ENCODE results near the gene PRRC2B.
A peak's percentile ranks its signal among the peaks of the same experiment; 100 is the strongest.

PRRC2B gene

GRCh38 chr9:131529597-131530545, 136.0 kb downstream of the PRRC2B start:
- H3K9me3 ChIP-seq (ENCODE audit: insufficient read depth, low read depth, low read length), result no peaks in the 10 kb centered on the region
- WGBS, result 68% methylated on average over 24 of the region's 24 CpGs
- H3K9ac ChIP-seq (ENCODE audit: low read depth, low read length), result peak overlapping the region; percentile 71
- no peak overlapping the region for H3K27ac ChIP-seq (ENCODE audit: low read depth, low read length)
- no peaks in the 10 kb centered on the region; the same call in 1 of the 2 replicates for H3K4me1 ChIP-seq (ENCODE audit: insufficient read depth, low read length)
- H3K27me3 ChIP-seq (ENCODE audit: insufficient read depth, low read length), result no peaks in the 10 kb centered on the region
- H3K4me3 ChIP-seq (ENCODE audit: low read length), result peak overlapping the region; percentile 75
- H3K36me3 ChIP-seq (ENCODE audit: insufficient read depth, low read length), result peaks cover 51% of the 10 kb centered on the region

- Histone ChIP-seq H3K9me3 (ENCODE audit: insufficient read depth, low read depth, low read length) (no peaks in the 10 kb centered on the region), H3K4me3 (ENCODE audit: low read length) (peak overlapping the region; percentile 75), H3K4me1 (ENCODE audit: insufficient read depth, low read length) (no peaks in the 10 kb centered on the region; the same call in 1 of the 2 replicates), H3K36me3 (ENCODE audit: insufficient read depth, low read length) (peaks cover 45% of the 10 kb centered on the region), H3K27me3 (ENCODE audit: insufficient read depth, low read length) (no peaks in the 10 kb centered on the region), H3K27ac (ENCODE audit: low read depth, low read length) (no peak overlapping the region), H3K9ac (ENCODE audit: low read depth, low read length) (peak overlapping the region; percentile 71)
- WGBS, result 2% methylated on average over 29 of the region's 29 CpGs
Observed at GRCh38 chr9:131530546-131530919, 136.6 kb downstream of the PRRC2B start.

- Histone ChIP-seq H3K27ac (ENCODE audit: low read depth, low read length) (no peak within 1 kb of the TSS), H3K9ac (ENCODE audit: low read depth, low read length) (peak within 1 kb of the TSS; percentile 71), H3K4me1 (ENCODE audit: insufficient read depth, low read length) (no peaks in the 10 kb centered on the region; the same call in 1 of the 2 replicates), H3K4me3 (ENCODE audit: low read length) (peak within 1 kb of the TSS; percentile 75), H3K27me3 (ENCODE audit: insufficient read depth, low read length) (no peaks in the 10 kb centered on the region), H3K9me3 (ENCODE audit: insufficient read depth, low read depth, low read length) (no peaks in the 10 kb centered on the region), H3K36me3 (ENCODE audit: insufficient read depth, low read length) (peaks cover 38% of the 10 kb centered on the region)
- WGBS, result 12% methylated on average over 103 of the region's 103 CpGs
Observed at GRCh38 chr9:131530920-131531832, 137.3 kb downstream of the PRRC2B start, which contains the start of gene UCK1. Gene UCK1, minus strand, starts transcription at chr9:131531263. Its CDS starts 89 bp downstream, at chr9:131531174.

GRCh38 chr9:131534721-131535237, 140.9 kb downstream of the PRRC2B start:
- no peaks in the 10 kb centered on the region; the same call in 1 of the 2 replicates for H3K4me1 ChIP-seq (ENCODE audit: insufficient read depth, low read length)
- 0 out of 2 replicates have a peak, but pooled peaks cover 4% of the 10 kb centered on the region for H3K9me3 ChIP-seq (ENCODE audit: insufficient read depth, low read depth, low read length)
- H3K9ac ChIP-seq (ENCODE audit: low read depth, low read length), result no peak overlapping the region
- 79% methylated on average over 8 of the region's 8 CpGs for WGBS
- H3K4me3 ChIP-seq (ENCODE audit: low read length), result no peak overlapping the region
- H3K27ac ChIP-seq (ENCODE audit: low read depth, low read length), result no peak overlapping the region
- peaks cover 4% of the 10 kb centered on the region for H3K36me3 ChIP-seq (ENCODE audit: insufficient read depth, low read length)
- no peaks in the 10 kb centered on the region for H3K27me3 ChIP-seq (ENCODE audit: insufficient read depth, low read length)

GRCh38 chr9:131537946-131538345, 144.1 kb downstream of the PRRC2B start:
- 97% methylated on average over 18 of the region's 19 CpGs for WGBS

GRCh38 chr9:131539223-131539923, 145.5 kb downstream of the PRRC2B start:
- Histone ChIP-seq H3K9ac (ENCODE audit: low read depth, low read length) (no peak overlapping the region), H3K4me1 (ENCODE audit: insufficient read depth, low read length) (no peaks in the 10 kb centered on the region), H3K27ac (ENCODE audit: low read depth, low read length) (no peak overlapping the region), H3K9me3 (ENCODE audit: insufficient read depth, low read depth, low read length) (peaks cover 16% of the 10 kb centered on the region), H3K36me3 (ENCODE audit: insufficient read depth, low read length) (no peaks in the 10 kb centered on the region), H3K27me3 (ENCODE audit: insufficient read depth, low read length) (peaks cover 2% of the 10 kb centered on the region), H3K4me3 (ENCODE audit: low read length) (no peak overlapping the region)
- 91% methylated on average over 7 of the region's 7 CpGs for WGBS

More at GRCh38 chr9:131537946-131538345, 144.1 kb downstream of the PRRC2B start:
- Histone ChIP-seq H3K9me3 (ENCODE audit: insufficient read depth, low read depth, low read length) (0 out of 2 replicates have a peak, but pooled peaks cover 4% of the 10 kb centered on the region), H3K36me3 (ENCODE audit: insufficient read depth, low read length) (no peaks in the 10 kb centered on the region), H3K4me1 (ENCODE audit: insufficient read depth, low read length) (no peaks in the 10 kb centered on the region), H3K27ac (ENCODE audit: low read depth, low read length) (no peak overlapping the region), H3K9ac (ENCODE audit: low read depth, low read length) (no peak overlapping the region), H3K4me3 (ENCODE audit: low read length) (no peak overlapping the region), H3K27me3 (ENCODE audit: insufficient read depth, low read length) (no peaks in the 10 kb centered on the region)

GRCh38 chr9:131543141-131543540, 149.3 kb downstream of the PRRC2B start:
- Histone ChIP-seq H3K27me3 (ENCODE audit: insufficient read depth, low read length) (peaks cover 35% of the 10 kb centered on the region), H3K9me3 (ENCODE audit: insufficient read depth, low read depth, low read length) (peaks cover 15% of the 10 kb centered on the region), H3K27ac (ENCODE audit: low read depth, low read length) (no peak overlapping the region), H3K9ac (ENCODE audit: low read depth, low read length) (no peak overlapping the region), H3K4me3 (ENCODE audit: low read length) (no peak overlapping the region), H3K36me3 (ENCODE audit: insufficient read depth, low read length) (no peaks in the 10 kb centered on the region), H3K4me1 (ENCODE audit: insufficient read depth, low read length) (no peaks in the 10 kb centered on the region)
- 91% methylated on average over 6 of the region's 6 CpGs for WGBS

GRCh38 chr9:131545003-131545785, 151.3 kb downstream of the PRRC2B start, which contains the start of gene PRRT1B:
Gene PRRT1B, plus strand, starts transcription at chr9:131545523. Its CDS starts 93 bp downstream, at chr9:131545616.
- H3K27me3 ChIP-seq (ENCODE audit: insufficient read depth, low read length), result peaks cover 35% of the 10 kb centered on the region
- H3K9me3 ChIP-seq (ENCODE audit: insufficient read depth, low read depth, low read length), result peaks cover 15% of the 10 kb centered on the region
- WGBS, result 56% methylated on average over 50 of the region's 50 CpGs
- no peak within 1 kb of the TSS for H3K9ac ChIP-seq (ENCODE audit: low read depth, low read length)
- H3K36me3 ChIP-seq (ENCODE audit: insufficient read depth, low read length), result no peaks in the 10 kb centered on the region
- no peaks in the 10 kb centered on the region for H3K4me1 ChIP-seq (ENCODE audit: insufficient read depth, low read length)
- peak within 1 kb of the TSS; percentile 48 for H3K4me3 ChIP-seq (ENCODE audit: low read length)
- no peak within 1 kb of the TSS for H3K27ac ChIP-seq (ENCODE audit: low read depth, low read length)

GRCh38 chr9:131545786-131546335, 152.0 kb downstream of the PRRC2B start:
- Histone ChIP-seq H3K4me1 (ENCODE audit: insufficient read depth, low read length) (no peaks in the 10 kb centered on the region), H3K27me3 (ENCODE audit: insufficient read depth, low read length) (peaks cover 35% of the 10 kb centered on the region), H3K27ac (ENCODE audit: low read depth, low read length) (no peak overlapping the region), H3K9ac (ENCODE audit: low read depth, low read length) (no peak overlapping the region), H3K4me3 (ENCODE audit: low read length) (peak overlapping the region; percentile 48), H3K9me3 (ENCODE audit: insufficient read depth, low read depth, low read length) (peaks cover 15% of the 10 kb centered on the region), H3K36me3 (ENCODE audit: insufficient read depth, low read length) (no peaks in the 10 kb centered on the region)
- 30% methylated on average over 30 of the region's 30 CpGs for WGBS

Measured in HUES64 (cell line).